ENCODE data around the gene NRP1.

The NRP1 gene

GRCh38 chr10:33129996-33130386 is 204.5 kb downstream of the NRP1 start:
- no peak for FAIRE-seq
- TF ChIP-seq, protein P1, sequence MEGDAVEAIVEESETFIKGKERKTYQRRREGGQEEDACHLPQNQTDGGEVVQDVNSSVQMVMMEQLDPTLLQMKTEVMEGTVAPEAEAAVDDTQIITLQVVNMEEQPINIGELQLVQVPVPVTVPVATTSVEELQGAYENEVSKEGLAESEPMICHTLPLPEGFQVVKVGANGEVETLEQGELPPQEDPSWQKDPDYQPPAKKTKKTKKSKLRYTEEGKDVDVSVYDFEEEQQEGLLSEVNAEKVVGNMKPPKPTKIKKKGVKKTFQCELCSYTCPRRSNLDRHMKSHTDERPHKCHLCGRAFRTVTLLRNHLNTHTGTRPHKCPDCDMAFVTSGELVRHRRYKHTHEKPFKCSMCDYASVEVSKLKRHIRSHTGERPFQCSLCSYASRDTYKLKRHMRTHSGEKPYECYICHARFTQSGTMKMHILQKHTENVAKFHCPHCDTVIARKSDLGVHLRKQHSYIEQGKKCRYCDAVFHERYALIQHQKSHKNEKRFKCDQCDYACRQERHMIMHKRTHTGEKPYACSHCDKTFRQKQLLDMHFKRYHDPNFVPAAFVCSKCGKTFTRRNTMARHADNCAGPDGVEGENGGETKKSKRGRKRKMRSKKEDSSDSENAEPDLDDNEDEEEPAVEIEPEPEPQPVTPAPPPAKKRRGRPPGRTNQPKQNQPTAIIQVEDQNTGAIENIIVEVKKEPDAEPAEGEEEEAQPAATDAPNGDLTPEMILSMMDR (IDR thresholded peaks at IDR 0.05; ENCODE audit: insufficient read depth, missing control alignments), result no peak
- no peak for DNase-seq (ENCODE audit: insufficient read length, low spot score)

- DNase-seq (ENCODE audit: insufficient read length, low spot score), result no peak
- TF ChIP-seq, protein P1 (IDR thresholded peaks at IDR 0.05; ENCODE audit: insufficient read depth, missing control alignments), result no peak
- FAIRE-seq, result no peak
Measured at GRCh38 chr10:33129141-33129995, 205.1 kb downstream of the NRP1 start.

DNA sequence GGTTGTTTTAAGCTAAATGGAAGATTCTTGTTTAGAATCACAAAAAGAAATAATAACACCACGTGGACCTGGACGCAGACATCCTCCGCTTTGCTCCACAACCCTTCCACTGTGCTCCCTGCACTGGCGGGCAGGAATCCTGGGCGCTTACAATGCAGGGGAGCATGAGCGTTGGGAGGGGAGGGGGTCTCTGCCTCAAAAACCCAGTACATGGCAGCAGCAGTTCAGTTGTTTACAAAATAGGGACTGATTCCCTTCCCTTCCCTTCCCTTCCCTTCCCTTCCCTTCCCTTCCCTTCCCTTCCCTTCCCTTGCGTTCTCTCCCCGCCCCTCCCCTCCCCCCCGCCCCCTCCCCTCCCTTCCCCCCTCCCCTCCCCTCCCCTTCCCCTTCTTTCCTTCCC is 206.8 kb downstream of the NRP1 start:
- TF ChIP-seq, protein P1 (IDR thresholded peaks at IDR 0.05; ENCODE audit: insufficient read depth, missing control alignments), result no peak
- DNase-seq (ENCODE audit: insufficient read length, low spot score), result no peak
- FAIRE-seq, result no peak
